HG02870 (cell line): ENCODE measurements around the gene CATSPERZ.
"Not testable (repeated sequence)": the region's sequence is repeated elsewhere in the genome, so short reads cannot be mapped to it uniquely, and the experiment has no call there.

Experiments
- ATAC-seq: cut with Tn5 transposase; IDR thresholded peaks from one replicate; pipeline ENCODE4 v1.9.1; 2021; ENCODE audit warnings: mild to moderate bottlenecking, moderate library complexity; ENCODE audit not compliant: unreplicated experiment

Gene CATSPERZ

GRCh38 chr11:64317325-64317960, 17.3 kb downstream of the CATSPERZ start, which contains the start of gene TRMT112:
Gene TRMT112 (minus strand): TSS chr11:64317559. CDS start chr11:64317526, 33 bp downstream.
- peak; percentile 72 for ATAC-seq

GRCh38 chr11:64317961-64318765, 18.0 kb downstream of the CATSPERZ start, which contains the start of gene PRDX5:
Gene PRDX5 (plus strand): TSS chr11:64318121. CDS start chr11:64318216, 95 bp downstream.
- ATAC-seq: peak; percentile 63

- no peak for ATAC-seq
Observed at GRCh38 chr11:64318766-64319761, 18.9 kb downstream of the CATSPERZ start.

- no peak for ATAC-seq
Observed at GRCh38 chr11:64320556-64320955, 20.4 kb downstream of the CATSPERZ start.

- no peak for ATAC-seq
Observed at GRCh38 chr11:64321026-64321425, 20.9 kb downstream of the CATSPERZ start.

- ATAC-seq: no peak
Observed at GRCh38 chr11:64321533-64321932, 21.4 kb downstream of the CATSPERZ start.

- no peak for ATAC-seq
Observed at GRCh38 chr11:64322925-64323260, 22.7 kb downstream of the CATSPERZ start.

- ATAC-seq: no peak
Observed at GRCh38 chr11:64323373-64323772, 23.2 kb downstream of the CATSPERZ start.

GRCh38 chr11:64323984-64324383, 23.8 kb downstream of the CATSPERZ start:
- ATAC-seq: not testable (repeated sequence)

GRCh38 chr11:64324692-64325469, 24.7 kb downstream of the CATSPERZ start:
- ATAC-seq: no peak

- ATAC-seq: no peak
Observed at GRCh38 chr11:64327375-64327774, 27.2 kb downstream of the CATSPERZ start.

- no peak for ATAC-seq
Observed at GRCh38 chr11:64327993-64328392, 27.8 kb downstream of the CATSPERZ start.

GRCh38 chr11:64330888-64331287, 30.7 kb downstream of the CATSPERZ start:
- ATAC-seq: no peak

GRCh38 chr11:64331569-64332371, 31.6 kb downstream of the CATSPERZ start:
- ATAC-seq: peak; percentile 48

GRCh38 chr11:64333556-64333955, 33.4 kb downstream of the CATSPERZ start:
- ATAC-seq: no peak

GRCh38 chr11:64334764-64335735, 34.9 kb downstream of the CATSPERZ start:
- ATAC-seq: peak; percentile 71

GRCh38 chr11:64337538-64338249, 37.5 kb downstream of the CATSPERZ start:
- no peak for ATAC-seq

- ATAC-seq: no peak
Observed at GRCh38 chr11:64338716-64339115, 38.6 kb downstream of the CATSPERZ start.
